Smooth muscle cell (in vitro differentiated cells): Measurements from ENCODE around the gene C1QTNF2. TPM values are rescaled to one million over a fixed set of nuclear protein-coding genes. Genes with fewer than 3 reads are reported as not detected.

ENCODE experiments used
- DNase-seq: peaks from one replicate; lab custom pipeline; 2025; ENCODE audit not compliant: unreplicated experiment; lab: John Stamatoyannopoulos, UW
- H2AFZ ChIP-seq: fragments of 200-600 bp; sonication (generic); 2 replicates; pipeline ENCODE4 v1.6.0; 2016; ENCODE audit warnings: antibody characterized with exemption, low read depth, mild to moderate bottlenecking
- H3F3A ChIP-seq: fragments of 200-600 bp; sonication (generic); 2 replicates; pipeline ENCODE4 v1.6.0; 2017; ENCODE audit warnings: antibody characterized with exemption, low read depth
- H3K27ac ChIP-seq: fragments of 200-600 bp; sonication (generic); 2 replicates; pipeline ENCODE4 v1.5.1; 2016; ENCODE audit warnings: low read depth, mild to moderate bottlenecking
- H3K27me3 ChIP-seq: fragments of 200-600 bp; sonication (generic); 2 replicates; pipeline ENCODE4 v1.6.1; 2016; ENCODE audit warnings: low read depth, mild to moderate bottlenecking
- H3K36me3 ChIP-seq: fragments of 200-600 bp; sonication (generic); 2 replicates; pipeline ENCODE4 v1.5.1; 2016; ENCODE audit warnings: low read depth
- H3K4me1 ChIP-seq: fragments of 200-600 bp; sonication (generic); 2 replicates; pipeline ENCODE4 v1.5.1; 2016; ENCODE audit warnings: low read depth
- H3K4me2 ChIP-seq: fragments of 200-600 bp; sonication (generic); 2 replicates; pipeline ENCODE4 v1.6.0; 2016; ENCODE audit warnings: mild to moderate bottlenecking
- H3K4me3 ChIP-seq: fragments of 200-600 bp; sonication (generic); 2 replicates; pipeline ENCODE4 v1.5.1; 2016; ENCODE audit warnings: mild to moderate bottlenecking
- H3K79me2 ChIP-seq: fragments of 200-600 bp; sonication (generic); 2 replicates; pipeline ENCODE4 v1.6.0; 2016; ENCODE audit warnings: low read depth, mild to moderate bottlenecking
- H3K9ac ChIP-seq: fragments of 200-600 bp; sonication (generic); 2 replicates; pipeline ENCODE4 v1.6.0; 2016; ENCODE audit warnings: low read depth
- H3K9me3 ChIP-seq: fragments of 200-600 bp; sonication (generic); replicated peaks from 2 replicates; pipeline ENCODE4 v1.5.1; 2016; ENCODE audit warnings: low read depth
- H4K20me1 ChIP-seq: fragments of 200-600 bp; sonication (generic); 2 replicates; pipeline ENCODE4 v1.6.0; 2016; ENCODE audit warnings: low read depth
- WGBS: methylation state at CpG from one replicate; pipeline ENCODE4 v1.1.7; 2016; ENCODE audit warnings: low lambda C conversion rate; 5-methylcytosine and 5-hydroxymethylcytosine counted together
- polyA plus RNA-seq: library from polyadenylated mRNA; unstranded; fragments of >200 nt; fragmentation: Nextera tagmentation; extraction: Ambion mirVana; gene quantifications from 2 replicates; pipeline ENCODE4 v1.2.1, GENCODE V29; 2016
- total RNA-seq: library from RNA; depleted of rRNA; stranded (reverse); fragments of >200 nt; gene quantifications from 2 replicates; pipeline ENCODE4 v1.2.3, GENCODE V29; 2014
- TF ChIP-seq, protein P1 (sequence below): fragments of 200-600 bp; sonication (generic); IDR thresholded peaks from 2 replicates; pipeline ENCODE4 v1.5.1; 2017; ENCODE audit warnings: borderline replicate concordance, mild to moderate bottlenecking, antibody characterized with exemption; ENCODE audit not compliant: insufficient read depth, poor library complexity, severe bottlenecking

The C1QTNF2 gene
- total and polyA plus RNA-seq, 2 experiments from 2014 or later = 0.85 to 2.6 TPM

GRCh38 chr5:160363211-160363610 is 7.2 kb downstream of the C1QTNF2 start:
- Histone ChIP-seq H3K9ac (no peak overlapping the region), H3K27me3 (no peaks in the 10 kb centered on the region), H4K20me1 (no peaks in the 10 kb centered on the region), H3K9me3 (no peaks in the 10 kb centered on the region), H3K27ac (peak overlapping the region; percentile 48), H3K4me2 (peak overlapping the region; percentile 47), H3K36me3 (no peaks in the 10 kb centered on the region), H2AFZ (peak overlapping the region; percentile 80), H3K4me3 (no peak overlapping the region), H3K4me1 (peaks cover 16% of the 10 kb centered on the region), H3K79me2 (no peaks in the 10 kb centered on the region), H3F3A (peaks cover 8% of the 10 kb centered on the region)
- TF ChIP-seq, protein P1, sequence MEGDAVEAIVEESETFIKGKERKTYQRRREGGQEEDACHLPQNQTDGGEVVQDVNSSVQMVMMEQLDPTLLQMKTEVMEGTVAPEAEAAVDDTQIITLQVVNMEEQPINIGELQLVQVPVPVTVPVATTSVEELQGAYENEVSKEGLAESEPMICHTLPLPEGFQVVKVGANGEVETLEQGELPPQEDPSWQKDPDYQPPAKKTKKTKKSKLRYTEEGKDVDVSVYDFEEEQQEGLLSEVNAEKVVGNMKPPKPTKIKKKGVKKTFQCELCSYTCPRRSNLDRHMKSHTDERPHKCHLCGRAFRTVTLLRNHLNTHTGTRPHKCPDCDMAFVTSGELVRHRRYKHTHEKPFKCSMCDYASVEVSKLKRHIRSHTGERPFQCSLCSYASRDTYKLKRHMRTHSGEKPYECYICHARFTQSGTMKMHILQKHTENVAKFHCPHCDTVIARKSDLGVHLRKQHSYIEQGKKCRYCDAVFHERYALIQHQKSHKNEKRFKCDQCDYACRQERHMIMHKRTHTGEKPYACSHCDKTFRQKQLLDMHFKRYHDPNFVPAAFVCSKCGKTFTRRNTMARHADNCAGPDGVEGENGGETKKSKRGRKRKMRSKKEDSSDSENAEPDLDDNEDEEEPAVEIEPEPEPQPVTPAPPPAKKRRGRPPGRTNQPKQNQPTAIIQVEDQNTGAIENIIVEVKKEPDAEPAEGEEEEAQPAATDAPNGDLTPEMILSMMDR = no peak
- WGBS = 46% methylated on average over 3 of the region's 3 CpGs
- no peak for DNase-seq

DNA sequence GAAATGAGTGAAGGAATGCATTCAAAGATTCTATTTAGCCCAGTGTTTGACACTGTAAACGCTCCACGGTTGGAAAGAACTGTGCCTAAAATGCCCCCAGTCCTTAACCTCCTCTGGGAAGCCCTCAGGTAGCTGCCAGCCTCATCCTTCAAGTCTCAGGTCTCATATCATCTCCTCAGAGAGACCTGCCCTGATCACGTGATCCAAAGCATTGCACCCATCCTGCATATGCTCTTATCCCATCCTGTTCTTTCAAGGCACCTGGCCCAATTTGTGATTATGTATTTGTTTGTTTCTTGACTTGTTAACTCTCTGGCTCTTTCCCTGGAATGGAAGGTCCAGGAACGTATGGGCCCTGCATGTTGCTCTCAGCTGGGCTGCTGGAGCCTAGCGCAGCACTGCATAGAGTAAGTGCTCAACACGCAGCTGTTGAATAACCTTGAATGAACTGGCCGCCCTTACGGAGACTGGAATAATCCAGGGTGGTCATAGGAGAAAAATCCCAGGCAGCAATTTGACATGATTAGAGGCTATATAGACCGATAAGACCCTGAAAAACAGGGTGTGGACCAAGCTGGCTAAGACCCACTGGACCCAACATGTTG is 8.7 kb downstream of the C1QTNF2 start:
- no peak overlapping the region for H3K9ac ChIP-seq

GRCh38 chr5:160360310-160360709 is 10.1 kb downstream of the C1QTNF2 start:
- Histone ChIP-seq H3K9ac (no peak overlapping the region), H4K20me1 (no peaks in the 10 kb centered on the region), H3K27ac (no peak overlapping the region), H2AFZ (peak overlapping the region; percentile 52), H3K9me3 (no peaks in the 10 kb centered on the region), H3K4me2 (peak overlapping the region; percentile 12), H3K27me3 (no peaks in the 10 kb centered on the region), H3K4me1 (peaks cover 16% of the 10 kb centered on the region), H3F3A (peaks cover 8% of the 10 kb centered on the region), H3K79me2 (no peaks in the 10 kb centered on the region), H3K36me3 (no peaks in the 10 kb centered on the region), H3K4me3 (no peak overlapping the region)
- no peak for DNase-seq
- WGBS = 41% methylated on average over 3 of the region's 3 CpGs
- TF ChIP-seq, protein P1 = no peak

More for the DNA sequence above, 8.7 kb downstream of the C1QTNF2 start:
- no peak for DNase-seq
- no peaks in the 10 kb centered on the region for H4K20me1 ChIP-seq
- 86% methylated on average over 9 of the region's 9 CpGs for WGBS
- H3K4me1 ChIP-seq = peaks cover 16% of the 10 kb centered on the region
- TF ChIP-seq, protein P1 = no peak
- no peaks in the 10 kb centered on the region for H3K36me3 ChIP-seq
- no peaks in the 10 kb centered on the region for H3K79me2 ChIP-seq
- no peak overlapping the region for H3K4me3 ChIP-seq
- H3K27me3 ChIP-seq = no peaks in the 10 kb centered on the region
- peaks cover 8% of the 10 kb centered on the region for H3F3A ChIP-seq
- H3K9me3 ChIP-seq = no peaks in the 10 kb centered on the region
- no peak overlapping the region for H3K27ac ChIP-seq
- H2AFZ ChIP-seq = no peak overlapping the region
- no peak overlapping the region for H3K4me2 ChIP-seq

- no peak for DNase-seq
- Histone ChIP-seq H3K27me3 (no peaks in the 10 kb centered on the region), H3F3A (peaks cover 8% of the 10 kb centered on the region), H3K27ac (no peak overlapping the region), H3K9ac (no peak overlapping the region), H3K9me3 (no peaks in the 10 kb centered on the region), H4K20me1 (no peaks in the 10 kb centered on the region), H3K79me2 (no peaks in the 10 kb centered on the region), H2AFZ (peak overlapping the region; percentile 52), H3K4me2 (peak overlapping the region; percentile 12), H3K4me3 (no peak overlapping the region), H3K4me1 (peaks cover 16% of the 10 kb centered on the region), H3K36me3 (no peaks in the 10 kb centered on the region)
- TF ChIP-seq, protein P1 = no peak
- 29% methylated on average over 4 of the region's 4 CpGs for WGBS
These were observed 10.6 kb downstream of the C1QTNF2 start for GRCh38 chr5:160359816-160360215.
